Measurements from ENCODE around the gene RBM10.
"Not testable (repeated sequence)": the region's sequence is repeated elsewhere in the genome, so short reads cannot be mapped to it uniquely, and the experiment has no call there.

RBM10 gene, protein sequence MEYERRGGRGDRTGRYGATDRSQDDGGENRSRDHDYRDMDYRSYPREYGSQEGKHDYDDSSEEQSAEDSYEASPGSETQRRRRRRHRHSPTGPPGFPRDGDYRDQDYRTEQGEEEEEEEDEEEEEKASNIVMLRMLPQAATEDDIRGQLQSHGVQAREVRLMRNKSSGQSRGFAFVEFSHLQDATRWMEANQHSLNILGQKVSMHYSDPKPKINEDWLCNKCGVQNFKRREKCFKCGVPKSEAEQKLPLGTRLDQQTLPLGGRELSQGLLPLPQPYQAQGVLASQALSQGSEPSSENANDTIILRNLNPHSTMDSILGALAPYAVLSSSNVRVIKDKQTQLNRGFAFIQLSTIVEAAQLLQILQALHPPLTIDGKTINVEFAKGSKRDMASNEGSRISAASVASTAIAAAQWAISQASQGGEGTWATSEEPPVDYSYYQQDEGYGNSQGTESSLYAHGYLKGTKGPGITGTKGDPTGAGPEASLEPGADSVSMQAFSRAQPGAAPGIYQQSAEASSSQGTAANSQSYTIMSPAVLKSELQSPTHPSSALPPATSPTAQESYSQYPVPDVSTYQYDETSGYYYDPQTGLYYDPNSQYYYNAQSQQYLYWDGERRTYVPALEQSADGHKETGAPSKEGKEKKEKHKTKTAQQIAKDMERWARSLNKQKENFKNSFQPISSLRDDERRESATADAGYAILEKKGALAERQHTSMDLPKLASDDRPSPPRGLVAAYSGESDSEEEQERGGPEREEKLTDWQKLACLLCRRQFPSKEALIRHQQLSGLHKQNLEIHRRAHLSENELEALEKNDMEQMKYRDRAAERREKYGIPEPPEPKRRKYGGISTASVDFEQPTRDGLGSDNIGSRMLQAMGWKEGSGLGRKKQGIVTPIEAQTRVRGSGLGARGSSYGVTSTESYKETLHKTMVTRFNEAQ

DNA sequence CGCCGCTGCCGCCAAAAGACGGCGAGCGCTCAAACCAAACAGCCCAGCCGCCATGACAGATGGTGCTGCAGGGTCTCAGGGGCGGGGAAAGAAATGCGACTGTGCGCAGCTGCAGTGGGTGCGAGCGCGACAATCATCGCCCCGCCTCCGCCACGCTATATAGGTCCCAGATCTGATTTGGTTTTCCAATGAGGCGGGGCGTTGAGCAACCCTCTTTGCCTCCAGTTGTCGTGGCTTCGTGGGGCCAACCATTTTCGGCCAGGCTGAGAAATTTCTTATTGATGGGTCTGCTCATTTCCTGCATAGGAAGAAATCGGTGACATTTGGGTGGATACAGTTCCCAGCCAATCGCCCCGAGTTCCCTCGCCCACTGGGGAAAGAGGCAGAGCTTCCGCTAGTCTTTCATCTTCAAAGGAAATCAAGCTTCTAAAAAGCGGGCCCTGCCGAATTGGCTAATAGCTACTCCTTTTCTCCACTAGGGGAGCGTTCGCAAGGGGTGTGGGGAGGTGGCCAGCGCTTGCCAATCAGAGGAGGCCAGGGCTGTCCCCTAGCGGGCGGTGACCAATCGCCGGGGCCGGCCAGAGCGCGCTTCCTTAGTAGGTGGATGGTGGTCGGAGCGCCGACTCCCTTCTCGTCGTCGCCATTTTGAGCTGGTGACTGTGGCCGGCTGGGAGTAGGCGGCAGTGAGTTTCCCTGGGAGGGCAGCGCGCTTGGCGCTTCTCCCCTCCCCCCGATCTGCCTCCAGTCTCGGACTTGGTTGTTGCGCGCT, at the start of gene RBM10, which contains the start of gene NDUFB11:
Gene RBM10 (plus strand): TSS at position 596 of the 769 bp plus-strand sequence. CDS start 2,261 bp downstream, outside the sequence.
Gene NDUFB11 (minus strand): TSS at position 77 of the 769 bp plus-strand sequence. CDS start 23 bp downstream, at position 54.
- DNase-seq (ENCODE audit: low read depth), result peak; percentile 73

DNA sequence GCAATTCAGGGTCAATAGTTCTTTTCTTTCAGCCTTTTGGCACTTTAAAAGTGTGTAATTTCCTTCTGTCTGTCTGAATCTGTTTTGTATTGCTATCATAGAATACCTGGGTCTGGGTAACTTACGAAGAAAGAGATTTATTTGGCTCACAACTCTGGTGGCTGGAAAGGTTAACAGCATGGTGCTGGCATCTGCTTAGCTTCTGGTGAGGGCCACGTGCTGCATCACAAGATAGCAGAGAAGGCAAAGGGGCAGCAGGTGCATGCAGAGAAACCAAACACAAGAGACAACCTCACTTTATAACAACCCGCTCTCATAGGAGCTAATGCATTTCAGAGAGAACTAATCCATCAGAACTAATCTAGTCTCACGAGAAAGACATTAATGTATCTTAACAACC, 48.0 kb upstream of the RBM10 start:
- DNase-seq (ENCODE audit: low read depth), result no peak

DNA sequence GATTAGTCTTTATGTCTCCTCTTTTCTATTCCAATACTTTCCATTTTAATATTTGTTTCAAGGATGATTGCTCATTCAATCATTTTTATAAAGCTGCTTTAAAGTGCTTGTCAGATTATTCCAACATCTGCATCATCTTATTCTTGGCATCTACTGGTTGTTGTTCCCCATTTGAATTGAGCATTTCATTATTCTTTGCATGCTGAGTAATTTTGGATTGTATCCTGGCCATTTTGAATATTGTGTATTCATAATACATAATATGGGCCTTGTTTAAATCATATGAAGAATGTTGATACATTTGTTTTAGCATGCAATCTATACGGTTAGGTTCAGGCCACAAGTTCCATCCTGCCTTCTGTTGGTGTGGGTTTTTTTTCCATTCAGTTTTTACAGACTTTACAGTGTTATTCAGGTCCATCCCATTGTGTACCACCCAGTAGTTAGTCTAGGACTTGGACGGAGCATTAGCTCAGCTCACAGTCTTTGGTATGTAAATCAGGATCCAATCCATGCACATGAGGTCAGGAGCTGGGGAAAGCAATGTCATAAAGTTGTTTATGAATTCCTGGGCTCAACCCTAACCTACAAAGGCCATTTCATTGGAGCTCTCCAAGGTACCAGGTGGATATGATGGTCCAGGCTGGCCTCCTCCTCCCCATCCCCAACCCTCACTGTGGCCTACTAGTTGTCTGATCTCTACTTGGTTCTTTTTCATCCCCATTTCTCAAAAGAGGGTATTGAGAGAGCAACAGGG, 46.5 kb upstream of the RBM10 start:
- no peak for DNase-seq (ENCODE audit: low read depth)

DNA sequence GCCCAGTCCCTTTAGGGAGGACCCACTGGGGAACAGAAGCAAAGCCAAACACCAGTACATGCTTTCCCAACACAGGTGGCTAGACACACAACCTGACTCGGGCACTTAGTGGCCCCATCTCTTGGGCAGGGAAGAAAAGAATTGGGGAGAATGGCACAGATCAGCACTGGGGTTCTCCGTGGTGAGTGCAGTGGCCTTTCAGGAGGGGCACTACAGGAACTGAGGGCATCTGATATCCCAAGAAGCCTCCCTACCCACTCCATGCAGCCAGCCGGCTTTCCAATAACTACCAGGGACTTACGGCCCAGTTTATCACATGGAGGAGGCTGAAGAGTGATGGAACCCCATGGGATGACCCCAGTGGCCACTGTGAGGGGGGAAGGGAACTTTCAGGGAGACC, 43.8 kb upstream of the RBM10 start:
- no peak for DNase-seq (ENCODE audit: low read depth)

DNA sequence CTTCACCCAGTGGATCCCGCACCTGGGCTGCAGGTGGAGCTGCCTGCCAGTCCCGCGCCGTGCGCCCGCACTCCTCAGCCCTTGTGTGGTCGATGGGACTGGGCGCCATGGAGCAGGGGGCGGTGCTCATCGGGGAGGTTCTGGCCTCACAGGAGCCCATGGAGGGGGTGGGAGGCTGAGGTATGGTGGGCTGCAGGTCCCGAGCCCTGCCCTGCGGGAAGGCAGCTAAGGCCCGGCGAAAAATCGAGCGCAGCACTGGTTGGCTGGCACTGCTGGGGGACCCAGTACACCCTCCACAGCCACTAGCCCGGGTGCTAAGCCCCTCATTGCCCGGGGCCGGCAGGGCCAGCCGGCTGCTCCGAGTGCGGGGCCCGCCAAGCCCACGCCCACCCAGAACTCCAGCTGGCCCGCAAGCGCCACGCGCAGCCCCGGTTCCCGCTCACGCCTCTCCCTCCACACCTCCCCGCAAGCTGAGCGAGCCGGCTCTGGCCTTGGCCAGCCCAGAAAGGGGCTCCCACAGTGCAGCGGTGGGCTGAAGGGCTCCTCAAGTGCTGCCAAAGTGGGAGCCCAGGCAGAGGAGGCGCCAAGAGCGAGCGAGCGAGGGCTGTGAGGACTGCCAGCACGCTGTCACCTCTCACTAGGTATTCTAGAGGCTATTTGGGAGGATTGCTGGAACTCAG, 33.9 kb upstream of the RBM10 start:
- not testable (repeated sequence) for DNase-seq (ENCODE audit: low read depth)

DNA sequence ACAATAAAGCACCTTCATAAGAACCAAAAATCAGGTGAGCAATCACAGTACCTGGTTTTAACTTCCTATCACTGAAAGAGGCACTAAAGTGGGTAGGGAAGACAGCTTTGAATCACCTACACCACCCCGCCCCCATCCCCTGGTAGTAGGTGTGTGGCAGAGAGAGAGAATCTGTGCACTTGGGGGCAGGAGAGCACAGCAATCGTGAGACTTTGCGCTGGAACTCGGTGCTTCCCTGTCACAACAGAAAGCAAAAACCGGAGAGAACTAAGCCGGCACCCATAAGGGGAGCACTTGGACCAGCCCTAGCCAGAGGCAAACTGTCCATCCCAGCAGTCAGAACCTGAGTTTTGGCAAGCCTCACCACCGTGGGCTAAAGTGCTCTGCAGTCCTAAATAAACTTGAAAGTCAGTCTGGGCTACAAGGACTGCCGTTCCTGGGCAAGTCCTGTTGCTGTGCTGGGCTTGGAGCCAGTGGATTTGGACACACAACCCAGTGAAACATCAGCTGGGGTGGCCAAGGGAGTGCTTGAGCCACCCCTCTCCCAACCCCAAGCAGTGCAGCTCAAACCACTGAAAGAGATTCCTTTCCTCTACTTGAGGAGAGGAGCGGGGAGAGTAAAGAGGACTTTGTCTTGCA, 32.6 kb upstream of the RBM10 start:
- no peak for DNase-seq (ENCODE audit: low read depth)

DNA sequence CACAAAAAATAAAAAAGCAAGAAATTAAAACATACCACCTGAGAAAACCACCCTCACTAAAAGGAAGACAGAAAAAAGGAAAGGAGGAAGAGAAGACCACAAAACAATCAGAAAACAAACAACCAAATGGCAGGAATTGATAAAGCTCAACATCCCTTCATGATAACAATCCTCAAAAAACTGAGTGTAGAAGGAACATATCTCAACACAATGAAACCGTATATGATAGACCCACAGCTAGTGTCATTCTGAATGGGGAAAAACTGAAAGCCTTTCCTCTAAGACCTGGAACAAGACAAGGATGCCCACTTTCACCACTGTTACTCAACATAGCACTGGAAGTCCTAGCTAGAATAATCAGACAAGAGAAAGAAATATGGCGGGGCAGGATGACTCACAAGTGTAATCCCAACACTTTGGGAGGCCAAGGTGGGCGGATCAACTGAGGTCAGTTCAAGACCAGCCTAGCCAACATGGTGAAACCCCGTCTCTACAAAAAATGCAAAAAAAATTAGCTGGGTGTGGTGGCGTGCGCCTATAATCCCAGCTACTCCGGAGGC, 28.4 kb upstream of the RBM10 start:
- DNase-seq (ENCODE audit: low read depth), result not testable (repeated sequence)

DNA sequence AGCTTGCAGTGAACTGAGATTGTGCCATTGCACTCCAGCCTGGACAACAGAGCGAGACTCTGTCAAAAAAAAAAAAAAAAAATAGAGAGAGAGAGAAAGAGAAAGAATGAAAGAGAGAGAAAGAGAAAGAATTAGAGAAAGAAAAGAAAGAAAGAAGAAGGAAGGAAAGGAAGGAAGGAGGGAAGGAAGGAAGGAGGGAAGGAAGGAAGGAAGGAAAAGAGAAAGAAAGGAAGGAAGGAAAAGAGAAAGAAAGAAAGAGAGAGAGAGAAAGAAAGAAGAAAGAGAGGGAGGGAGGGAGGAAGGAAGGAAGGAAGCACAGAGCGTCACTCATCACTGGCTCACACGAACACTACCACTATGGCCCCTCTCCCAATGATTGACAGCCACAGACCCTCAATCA, 20.6 kb upstream of the RBM10 start:
- DNase-seq (ENCODE audit: low read depth), result not testable (repeated sequence)

DNA sequence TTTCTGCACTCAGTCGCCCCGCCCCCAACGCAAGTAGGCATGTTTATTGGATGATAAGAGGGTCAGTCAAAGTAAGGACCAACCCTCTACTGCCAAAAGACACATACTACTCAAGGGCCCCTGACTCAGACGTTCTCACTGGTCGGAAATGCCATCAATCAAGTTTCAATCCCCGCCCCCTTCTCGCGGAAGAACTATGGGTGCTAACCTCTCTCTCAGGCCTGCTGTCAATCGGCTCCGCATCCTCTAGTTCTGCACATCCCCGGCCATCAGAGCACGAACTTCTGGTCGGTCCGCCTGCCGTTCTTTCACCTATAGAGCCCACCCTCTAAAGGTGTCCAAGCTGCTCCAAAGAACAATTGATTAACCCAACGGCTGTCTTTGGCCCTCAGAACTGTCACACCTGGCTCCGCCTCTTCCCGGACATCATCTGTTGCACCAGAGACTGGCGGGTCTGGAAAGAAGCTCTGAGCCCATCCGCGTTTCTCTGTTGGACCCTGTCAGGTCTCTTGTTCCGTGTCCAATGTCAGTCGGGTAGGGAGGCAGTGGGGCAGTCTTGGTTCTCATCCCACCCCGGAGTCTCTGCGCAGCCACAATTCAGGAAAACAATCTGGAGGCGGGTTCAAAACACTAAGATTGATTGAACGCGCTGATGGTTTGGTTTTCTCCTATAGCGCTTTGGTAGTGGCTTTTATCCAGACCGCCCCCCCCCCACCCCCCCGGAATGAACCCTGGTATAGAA, 15.7 kb upstream of the RBM10 start:
- peak; percentile 71 for DNase-seq (ENCODE audit: low read depth)

DNA sequence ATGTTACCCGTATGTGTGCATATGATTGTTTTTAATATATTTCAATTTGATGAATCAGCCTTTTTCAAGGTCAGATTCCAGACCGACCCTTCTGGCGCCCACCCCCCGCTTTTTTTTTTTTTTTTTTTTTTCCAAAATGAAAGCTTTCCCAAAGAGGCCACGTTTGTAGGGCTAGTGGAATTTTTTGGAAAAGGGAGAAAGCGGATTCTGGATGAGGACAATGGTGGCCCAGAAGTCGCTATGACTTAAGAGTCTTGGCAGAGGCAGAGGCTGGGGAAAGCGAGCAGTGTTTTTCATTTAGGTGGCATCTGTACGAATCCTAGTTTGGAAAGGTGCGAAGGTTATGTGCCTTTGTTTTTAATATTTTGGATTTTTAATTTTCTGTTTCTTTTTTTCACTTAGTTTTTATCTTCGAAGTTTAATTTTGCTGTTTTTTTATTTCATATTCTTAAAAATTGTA, 15.1 kb upstream of the RBM10 start:
- no peak for DNase-seq (ENCODE audit: low read depth)

DNA sequence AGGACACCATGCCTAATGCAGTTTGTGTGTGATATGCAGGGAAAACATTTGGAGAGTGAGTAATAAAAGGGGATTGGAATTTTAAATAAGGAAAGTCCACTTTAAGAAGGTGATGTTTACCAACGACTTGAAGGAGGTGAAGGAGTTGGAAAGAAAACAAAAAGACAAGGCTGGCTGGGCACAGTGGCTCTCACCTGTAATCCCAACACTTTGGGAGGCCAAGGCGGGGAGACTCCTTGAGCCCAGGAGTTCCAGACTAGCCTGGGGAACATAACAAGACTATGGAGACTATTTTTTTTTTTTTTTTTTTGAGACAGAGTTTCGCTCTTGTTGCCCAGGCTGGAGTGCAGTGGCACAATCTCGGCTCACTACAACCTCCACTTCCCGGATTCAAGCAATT, 11.5 kb upstream of the RBM10 start:
- DNase-seq (ENCODE audit: low read depth), result no peak

DNA sequence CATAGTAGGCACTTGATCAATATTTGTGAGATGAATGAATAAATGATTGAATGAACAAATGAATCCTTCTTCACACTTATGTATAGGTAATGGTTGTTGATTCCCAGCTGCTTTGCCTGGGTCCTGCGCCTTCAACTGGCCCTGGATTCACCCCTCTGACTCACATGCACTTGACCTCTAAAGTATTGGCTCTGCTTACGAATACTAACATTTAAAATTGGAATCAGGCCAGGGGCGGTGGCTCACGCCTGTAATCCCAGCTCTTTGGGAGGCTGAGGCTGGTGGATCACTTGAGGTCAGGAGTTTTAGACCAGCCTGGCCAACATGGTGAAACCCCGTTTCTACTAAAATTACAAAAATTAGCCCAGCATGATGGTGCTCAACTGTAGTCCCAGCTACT, 9.4 kb upstream of the RBM10 start:
- not testable (repeated sequence) for DNase-seq (ENCODE audit: low read depth)

DNA sequence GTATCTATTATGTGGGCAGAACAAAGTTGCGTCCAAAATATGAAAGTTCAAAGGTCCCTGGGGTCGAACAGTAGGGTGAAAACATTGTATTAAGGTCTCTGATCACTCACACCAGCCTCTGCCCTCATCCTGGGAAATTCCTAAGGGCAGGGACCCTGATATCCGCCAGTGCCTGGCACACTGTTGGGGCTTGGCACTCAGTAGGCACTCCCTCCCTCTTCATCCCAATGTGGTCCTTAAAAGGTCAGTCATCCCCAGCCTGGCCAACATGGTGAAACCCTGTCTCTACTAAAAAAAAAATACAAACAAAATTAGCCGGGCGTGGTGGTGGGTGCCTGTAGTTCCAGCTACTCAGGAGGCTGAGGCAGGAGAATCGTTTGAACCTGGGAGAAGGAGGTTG, 6.8 kb upstream of the RBM10 start:
- DNase-seq (ENCODE audit: low read depth), result no peak

DNA sequence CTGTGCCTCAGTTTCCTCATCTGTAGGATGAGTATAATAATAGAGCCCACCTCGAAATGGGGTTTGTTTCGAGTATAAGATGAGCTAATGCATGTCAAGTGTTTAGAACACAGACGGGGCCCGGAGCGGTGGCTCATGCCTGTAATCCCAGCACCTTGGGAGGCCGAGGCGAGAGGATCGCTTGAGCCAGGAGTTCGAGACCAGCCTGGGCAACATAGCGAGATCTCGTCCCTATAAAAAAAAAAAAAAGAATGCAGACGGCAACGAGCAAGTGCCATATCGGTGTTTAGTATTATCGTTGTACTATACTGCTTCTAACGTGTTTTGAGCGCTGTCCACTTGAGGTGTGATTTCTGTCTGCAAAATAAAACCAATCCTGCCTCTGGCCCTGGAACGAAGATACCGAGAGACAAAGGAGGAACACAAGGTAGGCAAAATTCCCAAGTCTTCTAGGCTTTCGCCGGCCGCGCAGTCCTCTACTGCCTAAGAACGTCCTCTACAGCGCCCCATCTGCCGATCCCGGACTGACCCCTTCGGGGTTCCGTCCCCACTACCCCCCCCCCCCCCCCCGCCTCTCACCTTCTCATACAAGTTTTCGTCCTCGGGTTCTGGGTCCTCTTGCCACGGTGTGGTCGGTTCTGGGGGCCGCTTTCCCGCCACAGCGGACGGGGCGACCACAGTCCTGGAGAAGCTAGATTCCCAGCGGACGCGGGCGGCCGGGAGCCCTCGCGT, 961 bp upstream of the RBM10 start:
- DNase-seq (ENCODE audit: low read depth), result no peak

DNA sequence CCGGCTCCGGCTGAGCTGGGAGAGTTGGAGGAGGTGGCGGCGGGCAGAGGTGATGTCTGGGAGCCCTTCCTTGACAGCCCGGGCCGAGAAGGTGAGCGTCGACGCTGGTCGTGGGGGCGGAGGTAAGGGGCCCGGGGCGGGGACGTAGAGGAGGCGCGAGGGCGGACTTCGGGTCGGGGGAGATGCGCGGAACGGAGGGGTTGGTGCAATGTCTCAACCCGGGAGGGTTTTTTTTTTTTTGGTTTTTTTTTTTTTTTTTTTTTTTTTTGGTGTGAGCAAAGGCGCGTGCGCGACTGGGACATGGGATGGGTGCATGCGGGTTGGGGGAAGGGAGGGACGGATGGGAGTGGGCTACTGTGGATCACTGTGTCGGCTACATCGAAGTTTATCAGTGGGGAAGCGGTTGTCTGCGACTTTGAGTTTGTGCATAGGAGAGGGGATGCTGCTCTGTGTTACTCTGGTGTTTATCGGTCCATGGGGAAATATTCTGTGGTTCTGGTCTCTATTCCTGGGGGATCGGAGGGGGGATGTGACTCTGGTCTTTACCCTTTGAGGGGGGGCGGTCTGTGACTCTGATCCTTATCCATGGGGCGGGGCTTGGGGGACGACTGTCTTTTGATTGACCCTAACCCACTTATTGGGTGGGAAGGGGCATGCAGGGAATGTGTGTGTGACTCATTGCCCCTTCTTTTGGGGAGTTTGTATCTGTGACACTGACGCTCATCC, 537 bp downstream of the RBM10 start:
- no peak for DNase-seq (ENCODE audit: low read depth)

DNA sequence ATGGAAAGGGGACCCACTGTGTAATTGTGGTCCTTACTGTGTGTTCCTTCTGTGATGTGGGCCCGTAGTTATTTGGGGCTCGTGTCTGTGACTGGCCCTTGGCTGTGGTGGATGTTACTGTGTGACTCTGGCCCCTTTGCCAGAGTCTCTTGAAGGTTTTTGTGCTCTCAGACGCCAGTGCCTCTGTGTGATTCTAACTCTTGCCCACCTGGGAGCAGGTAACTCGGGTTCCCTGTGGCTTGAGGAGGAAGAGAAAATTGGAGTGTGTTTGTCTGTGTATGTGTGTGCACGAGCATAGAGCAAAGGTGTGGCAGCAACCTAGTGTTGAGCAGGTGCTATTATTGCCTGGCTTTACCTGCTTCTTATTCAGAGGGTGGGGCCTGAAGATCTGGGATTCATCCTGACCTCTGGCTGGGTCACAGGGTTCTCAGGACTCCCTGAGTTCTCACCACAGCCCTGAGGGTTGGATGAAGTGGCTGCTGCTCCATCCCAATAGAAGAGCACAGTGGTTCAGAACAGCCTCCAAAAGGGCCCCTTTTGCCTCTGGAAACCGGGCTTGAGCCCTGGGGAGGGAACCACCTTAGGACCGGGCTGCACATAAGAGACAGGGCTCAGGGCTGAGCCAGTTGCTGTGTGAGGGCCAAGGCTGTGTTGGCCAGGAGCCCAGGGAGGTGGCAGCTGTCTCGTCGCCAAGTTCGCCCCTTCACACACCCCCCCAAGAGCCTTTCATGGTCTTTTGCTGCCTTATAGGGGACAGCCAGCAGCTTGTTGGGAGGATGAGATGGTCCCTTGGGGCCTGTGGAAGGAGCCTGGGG, 1.3 kb downstream of the RBM10 start:
- DNase-seq (ENCODE audit: low read depth), result no peak

Data from activated T-cell treated with anti-CD3 and anti-CD28 coated beads for 1 hour (primary cell).